Muscle layer of duodenum (tissue), 2 donors: ENCODE results near the gene CTIF.

Experiments used
- H3K27ac ChIP-seq: one replicate; pipeline ENCODE4 v1.7.0; 2013; ENCODE audit warnings: mild to moderate bottlenecking, low read length
- H3K27me3 ChIP-seq: one replicate; pipeline ENCODE4 v1.7.0; 2013; ENCODE audit warnings: low read depth, mild to moderate bottlenecking, control low read depth, low read length
- H3K36me3 ChIP-seq, 2 donors: one replicate each; pipeline ENCODE4 v1.7.0; 2013; ENCODE audit warnings: low read length in 2 of 2, control low read depth in 1 of 2, mild to moderate bottlenecking in 1 of 2; ENCODE audit not compliant: insufficient read depth in 2 of 2, control insufficient read depth in 1 of 2
- H3K4me1 ChIP-seq, 2 donors: one replicate each; pipeline ENCODE4 v1.7.0; 2013; ENCODE audit warnings: low read length in 2 of 2, mild to moderate bottlenecking in 2 of 2, control low read depth in 1 of 2, moderate library complexity in 1 of 2; ENCODE audit not compliant: insufficient read depth in 2 of 2, control insufficient read depth in 1 of 2
- H3K4me3 ChIP-seq, 2 donors: one replicate each; pipeline ENCODE4 v1.7.0; 2013; ENCODE audit warnings: low read length in 2 of 2, low read depth in 1 of 2, mild to moderate bottlenecking in 1 of 2
- H3K9me3 ChIP-seq, 2 donors: one replicate each; pipeline ENCODE4 v1.7.0; 2013; ENCODE audit warnings: low read length in 2 of 2, control low read depth in 1 of 2, mild to moderate bottlenecking in 1 of 2; ENCODE audit not compliant: control insufficient read depth in 1 of 2
- donor health status: healthy.

Gene CTIF

DNA sequence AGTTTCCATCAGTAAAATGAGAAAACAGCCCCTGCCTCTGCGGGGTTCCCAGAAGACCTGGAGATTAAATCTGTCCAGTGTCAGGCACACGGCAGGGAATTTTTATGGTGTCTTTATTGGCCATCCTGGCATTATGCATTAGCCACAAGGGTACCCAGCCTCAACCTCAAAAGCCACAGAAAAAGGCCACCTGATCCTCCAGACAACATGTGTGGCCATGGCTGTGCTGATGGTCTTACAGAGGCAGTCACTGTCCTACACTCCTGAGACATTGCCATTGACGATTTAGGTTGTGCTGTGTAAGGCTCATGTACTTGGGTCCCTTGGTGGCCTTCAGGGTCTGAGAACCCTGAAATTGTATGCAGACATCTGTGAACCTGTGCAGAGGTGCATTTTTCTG is 296.3 kb downstream of the CTIF start:
- Histone ChIP-seq H3K27ac (no peak overlapping the region), H3K27me3 (no peaks in the 10 kb centered on the region), H3K4me3 (no peak overlapping the region), H3K36me3 (peaks cover 0 to 6% of the 10 kb centered on the region in 2 donors), H3K4me1 (peaks cover 0 to 6% of the 10 kb centered on the region in 2 donors), H3K9me3 (no peaks in the 10 kb centered on the region)

DNA sequence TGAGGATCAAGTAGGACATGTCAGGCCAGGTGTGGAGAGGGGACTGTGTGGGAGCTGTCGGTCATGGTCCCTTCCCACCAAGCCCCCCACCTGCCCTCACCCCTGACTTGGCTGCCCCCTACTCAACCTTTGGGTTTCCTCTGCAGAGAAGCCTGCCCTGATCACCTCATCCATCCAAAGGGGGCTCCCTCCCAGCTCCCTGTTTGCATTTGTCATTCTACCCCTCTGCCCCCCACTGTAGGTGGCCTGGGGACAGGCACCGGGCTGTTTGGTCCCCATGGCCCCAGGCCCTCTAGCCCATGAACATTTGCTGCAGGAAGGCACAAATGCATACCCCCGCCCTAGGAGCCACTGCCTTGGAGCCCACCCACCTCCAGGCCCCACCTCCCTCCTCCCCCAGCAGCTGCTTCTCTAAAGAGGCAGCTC is 296.9 kb downstream of the CTIF start:
- peaks cover 0 to 6% of the 10 kb centered on the region in 2 donors for H3K36me3 ChIP-seq
- H3K4me1 ChIP-seq: peaks cover 0 to 6% of the 10 kb centered on the region in 2 donors
- no peak overlapping the region for H3K4me3 ChIP-seq
- H3K27ac ChIP-seq: no peak overlapping the region
- no peaks in the 10 kb centered on the region for H3K27me3 ChIP-seq
- H3K9me3 ChIP-seq: no peaks in the 10 kb centered on the region

DNA sequence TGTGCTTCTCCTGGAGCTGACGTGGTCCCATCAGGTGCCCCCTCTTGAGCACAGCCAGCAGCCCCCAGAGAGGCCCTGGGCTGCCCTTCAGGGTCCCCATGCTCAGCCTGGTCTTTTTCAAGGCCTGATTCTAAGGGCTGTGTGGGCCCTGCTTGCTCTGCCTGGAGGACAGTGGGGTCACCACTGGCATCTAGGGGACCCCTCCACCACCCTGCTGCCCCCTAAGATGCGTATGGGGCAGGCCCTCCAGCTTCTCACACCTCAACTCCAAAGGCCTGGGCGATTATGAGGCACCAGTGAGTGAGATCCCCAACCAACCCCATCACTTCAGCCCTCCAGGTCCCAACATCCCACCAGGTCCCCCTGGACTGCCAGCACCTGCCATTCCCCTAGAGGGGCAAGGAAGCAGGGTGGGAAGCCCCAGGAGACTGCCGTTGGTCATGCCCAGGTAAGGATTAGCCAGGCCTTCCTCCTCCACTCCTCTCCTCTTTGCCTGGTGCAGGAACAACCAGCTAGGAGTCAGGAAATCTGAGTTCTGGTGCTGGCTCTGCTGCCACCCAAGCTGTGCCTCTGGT is 297.5 kb downstream of the CTIF start:
- Histone ChIP-seq H3K4me3 (no peak overlapping the region), H3K36me3 (peaks cover 0 to 6% of the 10 kb centered on the region in 2 donors), H3K27me3 (no peaks in the 10 kb centered on the region), H3K9me3 (no peaks in the 10 kb centered on the region), H3K27ac (no peak overlapping the region), H3K4me1 (peaks cover 0 to 6% of the 10 kb centered on the region in 2 donors)

DNA sequence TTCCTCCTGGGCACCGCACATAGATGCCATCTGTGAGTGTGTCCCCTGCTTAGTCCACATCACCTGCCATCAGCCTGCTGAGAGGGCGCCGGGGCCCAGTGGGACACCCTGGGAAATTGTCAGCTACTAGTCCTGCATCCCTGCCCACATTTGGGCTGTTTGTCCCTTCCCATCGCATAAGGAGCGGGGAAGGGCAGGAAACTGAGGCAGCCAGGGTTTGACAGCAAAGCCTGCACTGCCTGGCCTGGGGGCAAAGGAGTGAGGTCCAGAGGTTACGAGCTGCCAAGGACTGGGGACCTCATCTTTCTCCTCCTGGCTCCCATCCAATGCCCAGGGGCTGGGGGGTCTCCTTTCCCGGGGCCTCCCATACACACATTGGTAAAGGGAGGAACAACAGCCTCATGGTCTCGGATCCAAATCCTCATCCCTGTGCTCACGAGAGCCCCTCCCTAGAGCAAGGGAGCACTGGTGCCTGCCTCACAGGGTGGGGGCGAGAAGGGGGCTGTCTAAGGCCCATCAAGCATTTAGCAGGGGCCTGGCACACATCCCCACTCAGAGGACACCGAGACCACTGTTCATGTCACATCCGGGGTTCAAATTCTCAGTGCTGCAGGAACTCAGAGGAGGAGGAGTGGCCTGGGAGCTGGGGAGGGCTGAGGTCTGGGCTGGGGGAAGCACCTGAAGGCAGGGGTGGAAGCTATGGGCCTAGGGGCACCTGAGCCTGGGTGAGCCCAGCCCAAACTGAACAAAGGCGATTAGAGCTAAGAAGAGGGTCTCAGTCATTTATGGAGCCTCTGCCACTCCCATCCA is 298.2 kb downstream of the CTIF start:
- Histone ChIP-seq H3K4me1 (peaks cover 0 to 6% of the 10 kb centered on the region in 2 donors), H3K27ac (no peak overlapping the region), H3K36me3 (peaks cover 0 to 6% of the 10 kb centered on the region in 2 donors), H3K27me3 (no peaks in the 10 kb centered on the region), H3K4me3 (no peak overlapping the region), H3K9me3 (no peaks in the 10 kb centered on the region)

DNA sequence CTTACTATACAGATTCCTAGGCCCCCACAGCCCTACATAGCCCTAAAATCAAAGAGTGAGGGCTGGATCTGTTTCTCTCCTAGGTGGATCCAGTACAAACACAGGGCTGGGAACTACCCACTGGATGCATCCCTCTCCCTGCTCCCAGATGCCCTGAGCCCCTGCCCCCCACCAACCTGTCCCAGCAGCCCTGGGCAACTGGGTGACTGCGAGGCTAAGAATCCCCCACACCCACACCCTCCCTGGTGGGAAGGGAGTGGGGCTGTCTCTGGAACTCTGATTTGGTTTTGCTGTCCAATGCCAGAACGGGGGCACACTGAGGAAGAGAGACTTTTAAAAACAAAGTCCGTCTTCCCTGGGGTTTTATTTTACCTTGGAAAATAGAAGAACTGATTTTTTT is 298.8 kb downstream of the CTIF start:
- no peaks in the 10 kb centered on the region for H3K9me3 ChIP-seq
- peaks cover 0 to 3% of the 10 kb centered on the region in 2 donors for H3K4me1 ChIP-seq
- H3K4me3 ChIP-seq: no peak overlapping the region
- no peak overlapping the region for H3K27ac ChIP-seq
- peaks cover 0 to 2% of the 10 kb centered on the region in 2 donors for H3K36me3 ChIP-seq
- H3K27me3 ChIP-seq: no peaks in the 10 kb centered on the region

DNA sequence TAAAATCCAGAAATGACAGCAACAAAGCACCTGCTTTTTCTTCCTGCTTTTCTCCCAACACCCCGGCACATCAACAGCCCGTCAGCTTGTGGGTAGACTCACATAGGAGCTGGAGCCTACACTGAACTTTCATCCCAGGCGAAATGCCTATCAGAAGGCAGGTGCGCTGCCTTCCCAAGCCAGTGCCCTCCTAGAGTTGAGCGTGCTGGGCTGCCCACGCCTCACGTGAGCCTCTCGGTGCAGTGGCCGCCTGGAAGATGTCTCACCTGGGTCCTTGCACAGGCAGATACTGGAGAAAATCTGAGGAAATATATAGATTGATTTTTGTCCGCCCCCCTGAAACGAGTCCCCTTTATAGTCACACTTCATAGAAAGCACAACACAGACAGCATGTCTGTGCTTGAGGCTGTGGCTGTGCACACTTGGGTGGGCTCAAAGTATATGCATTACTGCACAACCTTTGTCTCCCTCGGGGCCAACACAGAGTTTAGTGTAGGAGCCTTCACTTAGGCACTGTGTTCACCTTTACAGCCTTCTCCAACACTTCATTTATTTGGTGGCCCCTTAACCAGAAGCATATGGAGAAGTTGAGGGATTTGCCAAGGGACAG is 299.4 kb downstream of the CTIF start:
- Histone ChIP-seq H3K4me3 (no peak overlapping the region), H3K36me3 (no peaks in the 10 kb centered on the region), H3K27me3 (no peaks in the 10 kb centered on the region), H3K27ac (no peak overlapping the region), H3K9me3 (no peaks in the 10 kb centered on the region), H3K4me1 (no peaks in the 10 kb centered on the region)

DNA sequence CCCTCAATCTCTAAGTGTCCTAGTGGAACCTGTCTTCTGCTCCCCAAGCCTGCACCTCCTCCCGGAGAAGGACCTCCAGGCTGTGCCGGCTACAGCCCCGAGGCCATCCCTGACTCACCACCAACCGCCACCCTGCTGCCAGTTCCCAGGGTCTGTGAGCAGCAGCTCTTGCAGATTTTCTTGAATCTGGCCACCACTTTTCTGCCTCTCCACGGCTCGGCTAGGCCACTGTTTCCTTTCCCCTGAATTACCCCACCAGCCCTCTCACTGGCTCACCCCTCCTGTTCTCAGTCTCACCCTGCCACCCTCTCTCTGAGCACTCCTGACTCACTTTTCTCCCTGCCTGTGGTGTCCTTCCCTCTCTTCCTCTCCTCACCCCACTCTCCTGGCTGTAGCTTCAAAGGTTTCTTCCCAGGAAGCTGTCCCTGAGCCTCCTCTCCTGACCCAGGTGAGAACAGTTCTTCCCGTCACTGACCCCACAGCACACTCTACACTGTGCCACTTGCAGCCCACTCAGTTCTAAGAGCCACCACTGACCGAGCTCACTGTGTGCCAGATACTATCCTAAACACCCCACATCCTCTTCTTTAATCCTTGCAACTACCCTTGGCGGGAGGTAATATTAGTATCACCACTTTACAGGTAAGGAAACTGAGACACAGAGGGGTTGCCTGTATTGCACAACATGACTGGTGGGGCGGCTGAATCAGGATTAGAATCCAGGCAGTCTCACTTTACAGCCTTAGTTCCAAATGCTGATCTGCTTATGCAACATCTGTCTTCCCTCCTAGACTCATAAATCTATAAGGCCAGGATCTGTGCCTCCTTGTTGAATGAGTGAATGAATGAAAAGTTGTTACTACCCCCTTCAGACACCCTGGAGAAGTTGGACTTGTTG is 300.3 kb downstream of the CTIF start:
- H3K36me3 ChIP-seq: no peaks in the 10 kb centered on the region
- H3K9me3 ChIP-seq: no peaks in the 10 kb centered on the region
- no peak overlapping the region for H3K27ac ChIP-seq
- H3K27me3 ChIP-seq: no peaks in the 10 kb centered on the region
- no peaks in the 10 kb centered on the region for H3K4me1 ChIP-seq
- no peak overlapping the region for H3K4me3 ChIP-seq

DNA sequence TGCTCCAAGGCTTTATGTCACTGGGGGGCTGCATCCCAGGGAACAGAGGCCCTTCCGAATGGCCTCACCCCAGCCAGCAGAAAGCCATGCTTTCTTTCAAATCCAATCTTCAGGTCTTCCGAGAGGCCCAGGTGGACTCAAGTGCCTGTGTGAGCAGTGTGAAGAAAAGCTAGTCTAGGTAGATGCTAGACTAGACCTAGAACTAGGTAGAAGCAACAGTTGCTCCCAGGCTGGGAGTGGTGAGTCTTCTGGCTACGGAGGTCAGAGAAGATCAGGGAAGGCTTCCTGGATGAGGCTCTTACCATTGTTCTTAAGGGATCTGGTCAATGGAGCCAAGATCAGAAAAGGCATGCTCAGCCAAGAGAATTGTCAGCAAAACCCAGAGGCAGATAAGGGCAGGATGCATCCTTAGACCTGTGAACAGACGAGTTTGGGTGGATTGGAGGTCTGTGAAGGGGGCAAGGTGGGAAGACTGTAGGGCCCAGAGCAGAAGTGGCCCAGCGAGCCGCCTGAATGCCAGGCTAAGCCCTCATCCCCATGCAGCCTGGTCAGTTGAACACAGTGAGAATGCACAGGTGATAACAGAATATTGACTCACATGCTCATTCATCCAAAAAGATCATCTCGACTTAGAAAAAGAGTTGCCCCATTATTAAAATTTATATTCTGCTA is 301.1 kb downstream of the CTIF start:
- Histone ChIP-seq H3K4me3 (no peak overlapping the region), H3K27ac (no peak overlapping the region), H3K4me1 (no peaks in the 10 kb centered on the region), H3K27me3 (no peaks in the 10 kb centered on the region), H3K36me3 (no peaks in the 10 kb centered on the region), H3K9me3 (no peaks in the 10 kb centered on the region)

DNA sequence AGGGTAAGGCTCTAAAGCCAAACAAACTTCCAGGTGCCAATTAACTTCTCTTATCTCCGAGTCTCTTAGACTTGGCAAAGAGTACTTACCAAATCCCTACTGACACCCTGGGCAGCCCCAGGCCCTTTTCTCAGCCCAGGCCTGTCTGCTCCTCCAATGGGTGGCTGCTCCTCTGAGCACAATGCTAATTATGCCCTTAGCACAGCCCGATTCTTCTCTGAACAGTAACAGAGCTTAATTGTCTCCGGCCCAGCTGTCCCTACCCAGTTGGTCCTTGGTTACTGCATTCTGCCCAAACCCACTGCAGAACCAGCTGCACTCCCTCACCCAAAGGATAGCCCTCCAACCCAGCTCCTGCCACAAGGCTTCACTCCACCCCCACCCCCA is 301.7 kb downstream of the CTIF start:
- no peaks in the 10 kb centered on the region for H3K27me3 ChIP-seq
- no peak overlapping the region for H3K27ac ChIP-seq
- no peaks in the 10 kb centered on the region for H3K4me1 ChIP-seq
- no peak overlapping the region for H3K4me3 ChIP-seq
- no peaks in the 10 kb centered on the region for H3K36me3 ChIP-seq
- H3K9me3 ChIP-seq: no peaks in the 10 kb centered on the region

DNA sequence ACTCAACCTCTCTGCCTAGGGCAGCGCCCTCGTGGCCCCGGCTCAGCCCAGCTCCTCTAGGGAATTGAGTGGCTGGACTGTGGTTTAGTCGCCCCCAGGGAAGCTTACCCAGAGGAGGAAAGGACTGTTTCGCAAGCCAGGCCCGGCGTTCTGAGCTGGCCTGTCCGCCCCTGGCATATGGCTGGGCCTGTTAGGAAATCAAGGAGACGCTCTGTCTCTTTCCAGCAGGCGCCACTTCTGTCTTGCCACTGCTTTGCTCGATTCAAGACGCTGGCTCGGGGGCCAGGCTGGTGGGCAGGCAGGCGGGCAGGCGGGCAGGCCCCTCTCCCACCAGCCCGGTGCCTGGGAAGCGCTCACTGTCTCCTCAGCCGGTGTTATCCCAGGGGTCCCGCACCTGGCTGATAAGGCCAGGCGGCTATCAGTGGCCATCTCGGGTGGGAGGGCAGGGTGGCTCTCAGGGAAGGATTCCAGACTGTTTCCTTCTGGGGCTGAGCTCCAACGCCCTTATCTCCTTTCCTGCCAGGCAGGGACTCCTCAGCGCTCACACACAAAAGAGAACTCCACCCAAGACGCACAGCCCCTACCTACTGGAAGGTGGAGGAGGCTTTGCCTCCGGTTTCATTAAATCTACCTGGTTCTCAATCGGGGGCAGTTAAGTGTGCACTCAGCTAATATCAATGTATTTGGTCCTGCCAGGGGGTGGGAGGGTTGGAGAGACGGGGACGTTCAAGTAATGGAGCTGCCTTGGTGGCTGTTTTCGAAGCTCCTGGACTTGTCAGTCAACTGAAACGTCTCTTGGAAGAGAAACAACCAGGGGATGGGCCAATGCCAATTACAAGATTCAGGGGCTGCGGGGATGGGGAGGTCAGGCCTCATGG is 302.8 kb downstream of the CTIF start:
- Histone ChIP-seq H3K36me3 (no peaks in the 10 kb centered on the region), H3K4me1 (no peaks in the 10 kb centered on the region), H3K4me3 (no peak overlapping the region), H3K27ac (no peak overlapping the region), H3K27me3 (no peaks in the 10 kb centered on the region), H3K9me3 (no peaks in the 10 kb centered on the region)
